HCT116 (cell line): ENCODE data around the gene ABCC1.

Experiments
- CBX3 ChIP-seq: IDR thresholded peaks from 2 replicates; pipeline ENCODE4 v1.6.1; 2012; ENCODE audit warnings: low read depth
- ELF1 ChIP-seq: IDR thresholded peaks from 2 replicates; pipeline ENCODE4 v1.6.1; 2012; ENCODE audit warnings: low read depth, borderline replicate concordance
- EZH2 ChIP-seq: fragments of 200-600 bp; sonication (generic); IDR thresholded peaks from 2 replicates; pipeline ENCODE4 v1.6.1; 2017; ENCODE audit warnings: antibody characterized with exemption, mixed run types
- POLR2A ChIP-seq: IDR thresholded peaks from 2 replicates; pipeline ENCODE4 v1.7.0; 2011; ENCODE audit warnings: borderline replicate concordance; ENCODE audit not compliant: insufficient read depth, insufficient read length; ENCODE audit errors: extremely low read depth
- RAD21 ChIP-seq: IDR thresholded peaks from 2 replicates; pipeline ENCODE4 v1.6.1; 2012; ENCODE audit warnings: low read depth, mild to moderate bottlenecking
- SIN3A ChIP-seq: IDR thresholded peaks from 2 replicates; pipeline ENCODE4 v1.6.1; 2012; ENCODE audit warnings: low read depth
- SP1 ChIP-seq: IDR thresholded peaks from 2 replicates; pipeline ENCODE4 v1.6.1; 2012; ENCODE audit warnings: low read depth
- YY1 ChIP-seq: IDR thresholded peaks from 2 replicates; pipeline ENCODE4 v1.6.1; 2011; ENCODE audit warnings: low read length, low read depth, moderate library complexity, mild to moderate bottlenecking; ENCODE audit not compliant: insufficient replicate concordance; ENCODE audit errors: extremely low read depth
- TF ChIP-seq, protein P1 (sequence below), 3 experiments: fragments of 200-600 bp in 1 of 3; sonication (generic) in 1 of 3; IDR thresholded peaks in 2 of 3; conservative IDR thresholded peaks in 1 of 3; 2 replicates each; pipeline ENCODE4 v1.5.1; 2012 to 2017; ENCODE audit warnings: low read depth in 2 of 3, low read length in 2 of 3, antibody characterized with exemption in 1 of 3, borderline replicate concordance in 1 of 3, control low read depth in 1 of 3, mild to moderate bottlenecking in 1 of 3, mixed read lengths in 1 of 3, mixed run types in 1 of 3, moderate library complexity in 1 of 3; ENCODE audit not compliant: insufficient read depth in 1 of 3
- TF ChIP-seq, protein P2 (sequence below): IDR thresholded peaks from 2 replicates; pipeline ENCODE4 v1.6.1; 2011; ENCODE audit warnings: mild to moderate bottlenecking, low read length, moderate library complexity; ENCODE audit not compliant: insufficient replicate concordance; ENCODE audit errors: extremely low read depth
- TF ChIP-seq, protein P3 (sequence below): IDR thresholded peaks from 2 replicates; pipeline ENCODE4 v1.6.1; 2012; ENCODE audit warnings: low read depth
- TF ChIP-seq, protein P4 (sequence below): IDR thresholded peaks from 2 replicates; pipeline ENCODE4 v1.6.1; 2012
- TF ChIP-seq, protein P5 (sequence below): IDR thresholded peaks from 2 replicates; pipeline ENCODE4 v1.6.1; 2012

DNA sequence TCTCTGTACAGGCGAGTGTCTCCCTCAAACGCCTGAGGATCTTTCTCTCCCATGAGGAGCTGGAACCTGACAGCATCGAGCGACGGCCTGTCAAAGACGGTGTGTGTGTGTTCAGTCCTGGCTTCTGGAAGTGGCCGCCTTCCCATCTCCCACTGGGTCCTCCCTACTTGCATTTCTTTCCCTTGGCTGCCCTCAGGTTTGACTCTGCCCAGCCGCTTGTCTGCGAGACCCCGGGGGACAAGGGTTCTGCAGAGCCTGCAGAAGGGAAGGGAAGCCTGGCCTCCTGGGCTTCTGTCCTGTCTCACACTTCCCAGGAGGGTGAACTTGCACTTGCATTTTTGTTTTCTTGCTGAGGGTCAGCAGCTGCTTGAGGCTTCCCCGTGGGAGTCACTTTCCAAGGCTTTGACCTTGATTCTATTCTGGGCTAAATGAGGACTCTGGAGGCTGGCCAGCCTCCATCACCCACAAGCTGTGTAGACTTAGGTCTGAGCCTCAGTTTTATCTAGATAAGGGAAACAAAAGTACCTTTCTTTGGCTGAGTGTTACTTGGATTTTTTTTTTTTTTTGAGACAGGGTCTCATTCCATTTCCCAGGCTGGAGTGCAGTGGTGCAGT lies 122.3 kb downstream of the ABCC1 start:
- TF ChIP-seq ELF1 (no peak), RAD21 (no peak), CBX3 (no peak), SIN3A (no peak), EZH2 (no peak), POLR2A (no peak), YY1 (no peak), SP1 (no peak)
- TF ChIP-seq, protein P1, sequence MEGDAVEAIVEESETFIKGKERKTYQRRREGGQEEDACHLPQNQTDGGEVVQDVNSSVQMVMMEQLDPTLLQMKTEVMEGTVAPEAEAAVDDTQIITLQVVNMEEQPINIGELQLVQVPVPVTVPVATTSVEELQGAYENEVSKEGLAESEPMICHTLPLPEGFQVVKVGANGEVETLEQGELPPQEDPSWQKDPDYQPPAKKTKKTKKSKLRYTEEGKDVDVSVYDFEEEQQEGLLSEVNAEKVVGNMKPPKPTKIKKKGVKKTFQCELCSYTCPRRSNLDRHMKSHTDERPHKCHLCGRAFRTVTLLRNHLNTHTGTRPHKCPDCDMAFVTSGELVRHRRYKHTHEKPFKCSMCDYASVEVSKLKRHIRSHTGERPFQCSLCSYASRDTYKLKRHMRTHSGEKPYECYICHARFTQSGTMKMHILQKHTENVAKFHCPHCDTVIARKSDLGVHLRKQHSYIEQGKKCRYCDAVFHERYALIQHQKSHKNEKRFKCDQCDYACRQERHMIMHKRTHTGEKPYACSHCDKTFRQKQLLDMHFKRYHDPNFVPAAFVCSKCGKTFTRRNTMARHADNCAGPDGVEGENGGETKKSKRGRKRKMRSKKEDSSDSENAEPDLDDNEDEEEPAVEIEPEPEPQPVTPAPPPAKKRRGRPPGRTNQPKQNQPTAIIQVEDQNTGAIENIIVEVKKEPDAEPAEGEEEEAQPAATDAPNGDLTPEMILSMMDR (IDR thresholded peaks at IDR 0.05 in 2 of 3, conservative IDR thresholded peaks at IDR 0.05 in 1 of 3; ENCODE audit: borderline replicate concordance in 1 of 3, insufficient read depth in 1 of 3, low read depth in 2 of 3, low read length in 2 of 3), result no peak
- TF ChIP-seq, protein P2, sequence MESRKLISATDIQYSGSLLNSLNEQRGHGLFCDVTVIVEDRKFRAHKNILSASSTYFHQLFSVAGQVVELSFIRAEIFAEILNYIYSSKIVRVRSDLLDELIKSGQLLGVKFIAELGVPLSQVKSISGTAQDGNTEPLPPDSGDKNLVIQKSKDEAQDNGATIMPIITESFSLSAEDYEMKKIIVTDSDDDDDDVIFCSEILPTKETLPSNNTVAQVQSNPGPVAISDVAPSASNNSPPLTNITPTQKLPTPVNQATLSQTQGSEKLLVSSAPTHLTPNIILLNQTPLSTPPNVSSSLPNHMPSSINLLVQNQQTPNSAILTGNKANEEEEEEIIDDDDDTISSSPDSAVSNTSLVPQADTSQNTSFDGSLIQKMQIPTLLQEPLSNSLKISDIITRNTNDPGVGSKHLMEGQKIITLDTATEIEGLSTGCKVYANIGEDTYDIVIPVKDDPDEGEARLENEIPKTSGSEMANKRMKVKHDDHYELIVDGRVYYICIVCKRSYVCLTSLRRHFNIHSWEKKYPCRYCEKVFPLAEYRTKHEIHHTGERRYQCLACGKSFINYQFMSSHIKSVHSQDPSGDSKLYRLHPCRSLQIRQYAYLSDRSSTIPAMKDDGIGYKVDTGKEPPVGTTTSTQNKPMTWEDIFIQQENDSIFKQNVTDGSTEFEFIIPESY, result no peak
- TF ChIP-seq, protein P3, sequence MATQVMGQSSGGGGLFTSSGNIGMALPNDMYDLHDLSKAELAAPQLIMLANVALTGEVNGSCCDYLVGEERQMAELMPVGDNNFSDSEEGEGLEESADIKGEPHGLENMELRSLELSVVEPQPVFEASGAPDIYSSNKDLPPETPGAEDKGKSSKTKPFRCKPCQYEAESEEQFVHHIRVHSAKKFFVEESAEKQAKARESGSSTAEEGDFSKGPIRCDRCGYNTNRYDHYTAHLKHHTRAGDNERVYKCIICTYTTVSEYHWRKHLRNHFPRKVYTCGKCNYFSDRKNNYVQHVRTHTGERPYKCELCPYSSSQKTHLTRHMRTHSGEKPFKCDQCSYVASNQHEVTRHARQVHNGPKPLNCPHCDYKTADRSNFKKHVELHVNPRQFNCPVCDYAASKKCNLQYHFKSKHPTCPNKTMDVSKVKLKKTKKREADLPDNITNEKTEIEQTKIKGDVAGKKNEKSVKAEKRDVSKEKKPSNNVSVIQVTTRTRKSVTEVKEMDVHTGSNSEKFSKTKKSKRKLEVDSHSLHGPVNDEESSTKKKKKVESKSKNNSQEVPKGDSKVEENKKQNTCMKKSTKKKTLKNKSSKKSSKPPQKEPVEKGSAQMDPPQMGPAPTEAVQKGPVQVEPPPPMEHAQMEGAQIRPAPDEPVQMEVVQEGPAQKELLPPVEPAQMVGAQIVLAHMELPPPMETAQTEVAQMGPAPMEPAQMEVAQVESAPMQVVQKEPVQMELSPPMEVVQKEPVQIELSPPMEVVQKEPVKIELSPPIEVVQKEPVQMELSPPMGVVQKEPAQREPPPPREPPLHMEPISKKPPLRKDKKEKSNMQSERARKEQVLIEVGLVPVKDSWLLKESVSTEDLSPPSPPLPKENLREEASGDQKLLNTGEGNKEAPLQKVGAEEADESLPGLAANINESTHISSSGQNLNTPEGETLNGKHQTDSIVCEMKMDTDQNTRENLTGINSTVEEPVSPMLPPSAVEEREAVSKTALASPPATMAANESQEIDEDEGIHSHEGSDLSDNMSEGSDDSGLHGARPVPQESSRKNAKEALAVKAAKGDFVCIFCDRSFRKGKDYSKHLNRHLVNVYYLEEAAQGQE, result no peak
- TF ChIP-seq, protein P4, sequence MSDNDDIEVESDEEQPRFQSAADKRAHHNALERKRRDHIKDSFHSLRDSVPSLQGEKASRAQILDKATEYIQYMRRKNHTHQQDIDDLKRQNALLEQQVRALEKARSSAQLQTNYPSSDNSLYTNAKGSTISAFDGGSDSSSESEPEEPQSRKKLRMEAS, result no peak
- TF ChIP-seq, protein P5, sequence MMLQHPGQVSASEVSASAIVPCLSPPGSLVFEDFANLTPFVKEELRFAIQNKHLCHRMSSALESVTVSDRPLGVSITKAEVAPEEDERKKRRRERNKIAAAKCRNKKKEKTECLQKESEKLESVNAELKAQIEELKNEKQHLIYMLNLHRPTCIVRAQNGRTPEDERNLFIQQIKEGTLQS, result no peak
